Stromal cell of bone marrow (primary cell): Measurements from ENCODE around the gene PLCB3.

Experiments
- DNase-seq: peaks from one replicate; pipeline ENCODE4 v3.0.0-alpha.2; 2012; ENCODE audit warnings: low read depth

The PLCB3 gene

GRCh38 chr11:64250415-64251015 is 815 bp upstream of the PLCB3 start:
- DNase-seq: no peak

- no peak for DNase-seq
Observed at GRCh38 chr11:64251753-64252002, 348 bp downstream of the PLCB3 start.

- no peak for DNase-seq
Observed at GRCh38 chr11:64252003-64252872, 908 bp downstream of the PLCB3 start.

GRCh38 chr11:64253043-64253442 is 1.7 kb downstream of the PLCB3 start:
- DNase-seq: no peak

GRCh38 chr11:64253481-64253880 is 2.2 kb downstream of the PLCB3 start:
- no peak for DNase-seq

- DNase-seq: no peak
Observed at GRCh38 chr11:64254326-64254725, 3.0 kb downstream of the PLCB3 start.

GRCh38 chr11:64255135-64256128 is 4.1 kb downstream of the PLCB3 start:
- no peak for DNase-seq

- no peak for DNase-seq
Observed at GRCh38 chr11:64256300-64256699, 5.0 kb downstream of the PLCB3 start.

- no peak for DNase-seq
Observed at GRCh38 chr11:64258356-64258755, 7.0 kb downstream of the PLCB3 start.

- DNase-seq: no peak
Observed at GRCh38 chr11:64258946-64259532, 7.7 kb downstream of the PLCB3 start.

- DNase-seq: no peak
Observed at GRCh38 chr11:64259533-64260067, 8.3 kb downstream of the PLCB3 start.

- DNase-seq: no peak
Observed at GRCh38 chr11:64260147-64260708, 8.9 kb downstream of the PLCB3 start.

GRCh38 chr11:64261556-64262080 is 10.3 kb downstream of the PLCB3 start:
- no peak for DNase-seq

GRCh38 chr11:64262271-64263002 is 11.1 kb downstream of the PLCB3 start:
- no peak for DNase-seq

GRCh38 chr11:64263021-64263946 is 12.0 kb downstream of the PLCB3 start:
- DNase-seq: no peak

- no peak for DNase-seq
Observed at GRCh38 chr11:64263947-64264317, 12.6 kb downstream of the PLCB3 start.

- DNase-seq: no peak
Observed at GRCh38 chr11:64264371-64264852, 13.1 kb downstream of the PLCB3 start.

GRCh38 chr11:64265176-64266160 is 14.1 kb downstream of the PLCB3 start:
- DNase-seq: no peak
